Activated naive CD8-positive, alpha-beta T cell (primary cell): ENCODE data around the gene SLIT3.

Experiments
- H3K27ac Mint-ChIP-seq: one replicate; pipeline ENCODE4 v1.8.0; 2021; ENCODE audit warnings: mixed read lengths
- H3K27me3 Mint-ChIP-seq: one replicate; pipeline ENCODE4 v1.8.0; 2021; ENCODE audit warnings: mixed read lengths
- H3K36me3 Mint-ChIP-seq: one replicate; pipeline ENCODE4 v1.8.0; 2021; ENCODE audit warnings: mixed read lengths
- H3K4me1 Mint-ChIP-seq: one replicate; pipeline ENCODE4 v1.8.0; 2021; ENCODE audit warnings: low read depth, mixed read lengths
- H3K4me3 Mint-ChIP-seq: one replicate; pipeline ENCODE4 v1.8.0; 2021; ENCODE audit warnings: mild to moderate bottlenecking, mixed read lengths
- H3K9me3 Mint-ChIP-seq: one replicate; pipeline ENCODE4 v1.8.0; 2021; ENCODE audit warnings: low read depth, mixed read lengths

The SLIT3 gene

DNA sequence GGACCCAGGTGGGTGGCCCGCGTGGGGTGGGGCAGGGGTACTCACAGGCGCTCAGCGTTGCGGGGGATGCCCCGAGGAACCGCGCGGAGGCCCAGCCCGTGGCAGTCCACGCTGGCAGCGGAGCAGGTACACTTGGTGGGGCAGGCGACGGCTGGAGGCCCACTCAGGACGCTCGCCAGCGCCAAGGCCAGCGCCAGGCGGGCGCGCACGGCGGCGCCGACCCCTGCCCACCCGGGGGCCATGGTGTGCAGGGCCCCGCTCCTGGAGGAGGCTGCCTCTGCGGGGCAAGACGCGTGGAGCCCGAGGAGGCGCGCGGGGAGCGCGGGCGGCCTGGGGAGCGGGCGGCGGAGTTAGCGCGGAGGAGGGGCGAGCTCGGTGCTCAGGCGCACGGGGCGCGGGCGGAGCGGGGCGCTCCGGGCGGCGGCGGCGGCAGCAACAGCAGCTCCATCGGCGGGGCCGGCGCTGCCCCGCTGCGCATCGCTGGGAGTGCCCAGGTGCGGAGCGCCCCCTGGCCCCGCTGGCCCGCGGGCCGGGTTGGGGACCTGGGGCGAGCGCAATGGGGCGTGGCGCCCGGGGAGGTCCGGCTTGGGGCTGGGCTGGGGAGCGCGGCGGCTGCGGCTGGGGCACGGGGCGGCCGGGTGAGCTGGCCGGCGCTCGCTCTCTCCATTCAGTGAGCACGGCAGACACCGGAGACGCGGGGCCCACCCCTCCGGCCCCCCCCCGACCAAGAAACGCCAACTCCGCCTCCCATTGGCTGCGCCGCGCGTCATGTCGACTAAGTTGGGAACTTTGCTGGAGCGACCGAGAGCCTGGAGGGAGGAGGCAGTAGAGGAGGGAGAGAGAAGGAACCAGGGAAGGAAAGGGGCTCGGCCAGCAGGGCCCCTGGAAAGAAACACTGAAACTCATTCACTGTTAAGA lies at the start of gene SLIT3:
Gene SLIT3 (minus strand): TSS at position 672 of the 918 bp plus-strand sequence. CDS start 430 bp downstream, at position 242.
- H3K27ac Mint-ChIP-seq: no peak within 1 kb of the TSS
- no peaks in the 10 kb centered on the region for H3K36me3 Mint-ChIP-seq
- peaks cover 12% of the 10 kb centered on the region for H3K27me3 Mint-ChIP-seq
- no peaks in the 10 kb centered on the region for H3K9me3 Mint-ChIP-seq
- H3K4me1 Mint-ChIP-seq: peaks cover 8% of the 10 kb centered on the region
- H3K4me3 Mint-ChIP-seq: no peak within 1 kb of the TSS

DNA sequence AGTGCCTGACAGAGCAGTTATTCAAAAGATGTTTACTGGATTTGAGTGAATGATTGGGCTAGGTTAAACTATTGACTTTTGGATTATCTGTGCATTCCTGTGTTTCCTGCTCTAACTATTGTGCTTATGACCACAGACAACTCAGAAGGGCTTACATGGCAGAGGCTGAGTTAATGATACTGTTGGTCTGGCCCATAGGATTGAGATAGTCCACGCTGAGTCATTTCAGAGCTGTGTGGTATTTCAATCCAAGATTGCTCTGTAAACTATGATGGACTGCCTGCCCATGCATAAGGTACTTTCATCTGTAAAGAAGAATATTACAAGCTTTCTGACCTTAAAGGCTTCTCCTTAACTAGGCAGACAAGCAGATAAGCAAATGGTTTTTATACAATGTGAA lies 49.1 kb upstream of the SLIT3 start:
- no peaks in the 10 kb centered on the region for H3K4me1 Mint-ChIP-seq
- H3K27me3 Mint-ChIP-seq: peaks cover 5% of the 10 kb centered on the region
- H3K36me3 Mint-ChIP-seq: no peaks in the 10 kb centered on the region
- H3K4me3 Mint-ChIP-seq: no peak overlapping the region
- no peaks in the 10 kb centered on the region for H3K9me3 Mint-ChIP-seq
- no peak overlapping the region for H3K27ac Mint-ChIP-seq

DNA sequence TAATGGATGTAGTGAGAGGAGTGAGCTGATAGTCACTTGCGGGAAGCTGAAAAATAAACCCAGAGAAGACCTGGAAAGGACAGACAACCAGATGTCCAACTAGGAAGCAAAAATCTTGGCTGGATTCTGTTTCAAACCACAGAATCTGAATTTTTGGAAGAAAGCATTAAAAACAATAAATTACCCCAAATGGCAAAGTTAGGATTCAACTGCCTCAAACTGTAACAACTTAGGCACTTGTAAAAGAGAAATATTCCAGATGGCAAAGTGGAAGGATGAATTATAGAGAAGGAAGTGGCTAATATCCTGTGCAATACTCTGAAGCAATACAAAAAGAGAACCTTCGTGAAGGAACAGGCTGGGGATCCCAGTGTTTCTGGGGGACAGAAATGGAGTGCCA lies 46.8 kb upstream of the SLIT3 start:
- no peaks in the 10 kb centered on the region for H3K27me3 Mint-ChIP-seq
- no peaks in the 10 kb centered on the region for H3K36me3 Mint-ChIP-seq
- H3K9me3 Mint-ChIP-seq: no peaks in the 10 kb centered on the region
- H3K27ac Mint-ChIP-seq: no peak overlapping the region
- no peaks in the 10 kb centered on the region for H3K4me1 Mint-ChIP-seq
- H3K4me3 Mint-ChIP-seq: no peak overlapping the region

DNA sequence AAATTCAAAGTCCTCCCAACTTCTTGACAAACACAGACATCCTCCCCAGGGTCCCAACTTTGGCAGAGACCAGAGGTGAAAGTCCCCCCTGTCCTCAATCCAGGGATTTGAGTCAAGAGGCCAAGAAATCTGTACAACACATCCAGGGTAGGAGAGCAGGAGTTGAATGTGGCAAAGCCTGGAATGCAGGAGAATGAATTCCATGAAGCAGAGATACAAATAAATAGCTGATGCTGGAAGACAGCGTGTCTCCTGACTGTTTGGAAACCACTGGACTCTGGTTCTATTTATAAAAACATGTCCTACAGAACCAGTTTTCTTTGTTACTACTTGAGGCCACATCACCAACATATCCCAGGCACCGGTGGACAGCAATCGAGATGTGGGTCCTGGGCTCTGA lies 43.7 kb upstream of the SLIT3 start:
- Mint-ChIP-seq H3K27me3 (no peaks in the 10 kb centered on the region), H3K36me3 (no peaks in the 10 kb centered on the region), H3K4me3 (no peak overlapping the region)

DNA sequence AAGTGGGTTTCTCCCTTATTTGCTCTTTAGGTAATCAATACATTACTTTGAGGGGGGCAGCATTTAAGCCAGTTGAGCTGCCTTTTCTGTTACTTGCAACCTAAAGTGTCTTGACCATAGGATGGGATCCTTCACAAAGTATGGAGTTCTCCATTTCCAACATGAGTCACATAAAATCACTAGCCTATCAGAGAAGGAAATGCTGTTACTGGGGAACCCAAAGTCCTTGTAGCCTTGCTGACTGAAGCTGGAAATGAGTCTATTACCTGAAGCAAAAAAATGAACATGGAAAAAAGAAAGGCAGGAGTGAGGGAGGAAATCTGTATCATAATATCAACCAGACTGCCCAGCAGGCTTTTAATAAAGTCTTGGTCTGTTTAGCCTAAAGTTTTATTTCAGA lies 42.8 kb upstream of the SLIT3 start:
- H3K36me3 Mint-ChIP-seq: no peaks in the 10 kb centered on the region

More for the DNA sequence above, 43.7 kb upstream of the SLIT3 start:
- Mint-ChIP-seq H3K9me3 (no peaks in the 10 kb centered on the region), H3K27ac (no peak overlapping the region), H3K4me1 (no peaks in the 10 kb centered on the region)

DNA sequence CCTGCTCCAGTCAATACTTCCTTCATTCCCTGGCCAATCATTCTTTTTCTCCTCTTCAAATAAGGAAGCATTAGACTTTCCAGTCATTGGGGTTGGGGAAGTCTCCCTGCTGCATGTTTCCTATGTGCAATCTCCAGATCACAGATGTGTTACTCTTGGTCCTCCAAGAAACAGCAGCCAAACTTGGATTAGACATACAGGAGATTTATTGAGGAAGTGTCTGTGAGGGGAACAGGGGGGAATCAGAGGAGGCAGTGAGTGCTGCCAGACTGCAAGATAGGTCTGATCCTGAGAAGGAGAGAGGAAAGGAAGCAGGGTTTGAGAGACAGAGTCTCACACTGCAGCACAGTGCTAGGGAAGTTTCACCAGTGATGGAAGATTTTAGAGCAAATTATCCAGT lies 40.6 kb upstream of the SLIT3 start:
- Mint-ChIP-seq H3K4me1 (no peaks in the 10 kb centered on the region), H3K9me3 (no peaks in the 10 kb centered on the region), H3K27ac (no peak overlapping the region), H3K27me3 (peaks cover 1% of the 10 kb centered on the region), H3K36me3 (no peaks in the 10 kb centered on the region), H3K4me3 (no peak overlapping the region)

More for the DNA sequence above, 42.8 kb upstream of the SLIT3 start:
- H3K4me1 Mint-ChIP-seq: no peaks in the 10 kb centered on the region
- H3K9me3 Mint-ChIP-seq: no peaks in the 10 kb centered on the region
- no peak overlapping the region for H3K4me3 Mint-ChIP-seq
- no peak overlapping the region for H3K27ac Mint-ChIP-seq
- H3K27me3 Mint-ChIP-seq: no peaks in the 10 kb centered on the region

DNA sequence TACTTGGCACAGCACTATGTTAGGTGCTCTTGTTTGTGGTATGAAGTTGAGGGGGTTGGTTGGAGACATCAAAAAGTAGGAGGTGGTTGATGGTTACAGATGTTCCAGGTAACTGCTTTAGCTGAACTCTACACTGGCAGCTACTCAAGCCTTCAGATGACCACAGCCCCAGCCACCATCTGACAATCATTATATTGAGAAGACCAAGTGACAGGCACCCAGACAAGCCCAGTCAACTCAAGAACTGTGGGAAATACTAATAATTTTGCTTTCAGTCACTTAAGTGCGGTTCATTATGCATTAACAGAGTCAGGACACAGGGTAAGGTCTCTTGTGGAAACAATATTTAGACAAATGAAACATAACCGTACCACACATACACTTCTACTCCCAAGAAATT lies 38.9 kb upstream of the SLIT3 start:
- no peaks in the 10 kb centered on the region for H3K36me3 Mint-ChIP-seq
- no peaks in the 10 kb centered on the region for H3K4me1 Mint-ChIP-seq

DNA sequence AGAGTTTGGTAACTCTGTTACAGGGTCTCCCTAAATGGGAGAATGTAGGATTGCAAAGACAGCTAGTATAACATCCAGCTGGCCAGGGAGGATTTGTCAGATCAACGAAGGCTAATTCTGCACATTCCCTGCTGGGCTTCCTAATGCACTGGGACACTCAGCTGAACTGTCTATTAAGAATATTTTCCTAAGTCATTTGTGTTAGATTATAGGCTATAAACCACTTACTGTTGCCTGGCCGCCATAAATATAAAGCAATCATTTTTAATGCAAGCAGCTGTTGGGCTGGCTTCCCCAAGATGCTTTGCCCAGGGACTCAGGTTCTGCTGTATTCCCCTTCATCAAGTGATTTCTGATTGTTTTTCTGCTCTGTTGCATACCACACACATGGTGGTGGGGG lies 35.3 kb upstream of the SLIT3 start:
- H3K4me1 Mint-ChIP-seq: no peaks in the 10 kb centered on the region
- H3K9me3 Mint-ChIP-seq: no peaks in the 10 kb centered on the region
- H3K27me3 Mint-ChIP-seq: peaks cover 5% of the 10 kb centered on the region
- H3K36me3 Mint-ChIP-seq: no peaks in the 10 kb centered on the region
- H3K4me3 Mint-ChIP-seq: no peak overlapping the region
- H3K27ac Mint-ChIP-seq: no peak overlapping the region

More for the DNA sequence above, 38.9 kb upstream of the SLIT3 start:
- no peaks in the 10 kb centered on the region for H3K9me3 Mint-ChIP-seq
- H3K27ac Mint-ChIP-seq: no peak overlapping the region
- no peak overlapping the region for H3K4me3 Mint-ChIP-seq
- H3K27me3 Mint-ChIP-seq: peaks cover 4% of the 10 kb centered on the region

DNA sequence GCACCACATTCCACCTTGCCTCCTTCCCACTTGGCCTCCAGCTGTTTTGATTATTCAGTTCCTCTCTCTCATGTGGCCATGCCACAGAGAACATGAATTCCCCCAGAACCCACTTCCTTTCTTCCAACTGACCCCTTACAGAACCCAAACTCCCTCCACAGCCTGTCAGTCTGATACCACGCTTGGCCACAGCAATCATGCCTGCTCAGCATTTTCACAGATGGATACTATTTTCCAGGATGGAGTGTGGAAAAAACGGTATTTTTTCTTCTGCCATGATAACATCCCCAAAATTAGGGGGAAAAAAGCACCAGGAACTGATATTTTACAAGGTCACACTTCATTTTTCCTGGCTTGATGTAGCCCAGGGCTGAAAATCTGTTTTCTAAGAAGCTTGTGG lies 34.9 kb upstream of the SLIT3 start:
- H3K27ac Mint-ChIP-seq: no peak overlapping the region
- H3K36me3 Mint-ChIP-seq: no peaks in the 10 kb centered on the region
- H3K4me1 Mint-ChIP-seq: no peaks in the 10 kb centered on the region
- peaks cover 5% of the 10 kb centered on the region for H3K27me3 Mint-ChIP-seq
- H3K4me3 Mint-ChIP-seq: no peak overlapping the region
- no peaks in the 10 kb centered on the region for H3K9me3 Mint-ChIP-seq

DNA sequence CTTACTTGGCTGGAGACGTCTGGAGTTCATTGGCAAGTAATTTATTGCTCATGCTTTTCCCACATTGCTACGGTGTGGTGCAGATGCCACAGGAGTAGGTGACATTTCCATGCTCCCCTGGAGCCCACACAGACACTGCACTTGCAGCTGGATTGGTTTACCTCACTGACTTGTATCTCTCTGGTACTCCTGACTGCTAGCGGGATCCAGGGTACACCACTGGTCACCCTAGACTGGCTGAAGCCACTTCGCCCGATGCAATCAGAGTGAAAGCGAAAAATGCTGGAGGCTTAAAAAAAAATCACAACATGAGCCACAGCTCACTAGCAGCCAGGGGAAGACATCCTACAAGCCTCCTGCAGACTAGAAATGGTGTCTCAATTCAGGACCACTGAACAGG lies 32.6 kb upstream of the SLIT3 start:
- Mint-ChIP-seq H3K4me1 (no peaks in the 10 kb centered on the region), H3K4me3 (no peak overlapping the region), H3K27me3 (peaks cover 5% of the 10 kb centered on the region), H3K9me3 (no peaks in the 10 kb centered on the region), H3K36me3 (no peaks in the 10 kb centered on the region), H3K27ac (no peak overlapping the region)

DNA sequence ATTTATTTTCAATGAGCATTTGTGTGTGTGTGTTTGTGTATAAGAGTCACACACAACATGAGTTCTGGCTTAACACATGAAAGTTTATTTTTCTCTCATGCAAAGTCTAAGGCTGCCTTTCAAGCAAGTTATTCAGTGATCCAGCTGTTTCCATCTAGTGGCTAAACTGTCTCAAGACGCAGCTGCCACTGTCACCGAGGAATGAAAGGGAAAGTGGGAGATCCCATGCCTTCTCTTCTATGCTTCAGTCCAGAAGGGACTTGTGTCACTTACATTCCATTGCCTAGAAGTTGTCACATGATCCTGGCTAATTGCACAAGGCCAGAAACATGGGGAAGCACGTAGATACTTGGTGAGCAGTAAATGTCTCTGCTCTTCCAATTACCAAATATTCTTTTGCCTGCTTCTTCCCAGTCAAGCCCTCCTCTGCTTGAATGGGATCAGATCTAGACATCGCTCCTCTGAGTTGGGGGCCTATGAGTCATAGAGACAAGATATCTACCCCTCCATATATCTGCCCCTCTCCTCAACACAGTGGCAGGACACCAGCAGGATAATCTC lies 30.4 kb upstream of the SLIT3 start:
- no peaks in the 10 kb centered on the region for H3K4me1 Mint-ChIP-seq

DNA sequence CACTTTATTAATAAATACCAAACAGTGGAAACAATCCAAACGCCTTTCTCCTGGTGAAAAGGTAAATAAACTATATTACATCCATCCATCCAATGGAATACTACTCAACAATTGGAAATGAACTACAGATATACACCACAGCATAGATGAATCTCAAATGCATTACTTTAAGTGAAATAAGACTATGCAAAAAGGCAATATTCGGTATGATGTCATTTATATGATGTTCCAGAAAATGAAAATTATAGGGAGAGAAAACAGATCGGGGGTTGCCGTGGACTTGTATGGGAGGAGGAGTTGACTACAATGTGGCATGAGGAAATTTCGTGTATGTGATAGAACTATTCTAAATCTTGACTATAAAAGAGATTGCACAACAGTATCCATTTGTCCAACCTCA lies 27.5 kb upstream of the SLIT3 start:
- no peaks in the 10 kb centered on the region for H3K36me3 Mint-ChIP-seq
- peaks cover 14% of the 10 kb centered on the region for H3K9me3 Mint-ChIP-seq
- peaks cover 6% of the 10 kb centered on the region for H3K27me3 Mint-ChIP-seq
- H3K4me1 Mint-ChIP-seq: no peaks in the 10 kb centered on the region
- no peak overlapping the region for H3K4me3 Mint-ChIP-seq
- no peak overlapping the region for H3K27ac Mint-ChIP-seq

More for the DNA sequence above, 30.4 kb upstream of the SLIT3 start:
- no peak overlapping the region for H3K27ac Mint-ChIP-seq
- H3K9me3 Mint-ChIP-seq: peaks cover 4% of the 10 kb centered on the region
- no peak overlapping the region for H3K4me3 Mint-ChIP-seq
- peaks cover 4% of the 10 kb centered on the region for H3K27me3 Mint-ChIP-seq
- no peaks in the 10 kb centered on the region for H3K36me3 Mint-ChIP-seq

DNA sequence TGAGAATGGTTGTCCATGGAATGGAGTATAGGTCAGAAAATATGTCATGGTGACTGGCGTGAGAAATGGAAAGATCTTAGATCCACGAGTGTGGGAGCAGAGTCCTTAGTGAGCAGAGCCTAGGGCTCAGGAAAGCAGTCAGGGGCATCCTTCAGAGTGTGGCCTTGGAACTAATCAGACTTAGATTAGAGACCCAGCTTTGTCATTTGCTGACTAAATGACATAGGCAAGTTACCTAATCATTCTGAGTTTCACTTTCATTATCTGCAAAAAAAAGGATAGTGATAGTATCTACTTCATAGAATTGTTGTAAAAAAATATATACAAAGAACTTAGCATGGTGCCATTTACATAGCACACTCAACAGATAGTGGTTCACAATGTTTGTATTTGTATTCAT lies 24.3 kb upstream of the SLIT3 start:
- Mint-ChIP-seq H3K4me3 (no peak overlapping the region), H3K27ac (no peak overlapping the region)

DNA sequence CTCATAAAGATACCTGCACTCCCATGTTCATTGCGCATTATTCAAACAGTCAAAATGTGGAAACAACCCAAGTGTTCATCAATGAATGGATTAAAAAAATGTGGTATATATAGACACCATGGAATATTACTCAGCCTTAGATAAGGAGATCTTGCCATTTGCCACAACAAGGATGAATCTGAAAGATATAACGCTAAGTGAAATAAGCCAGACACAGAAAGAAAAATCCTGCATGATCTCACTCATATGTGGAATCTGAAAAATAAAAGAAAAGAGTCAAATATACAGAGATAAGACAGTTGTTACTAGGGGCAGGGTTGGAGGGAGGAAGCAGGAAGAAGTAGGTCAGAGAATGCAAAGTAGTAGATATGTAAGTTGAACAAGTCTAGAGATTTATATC lies 17.6 kb upstream of the SLIT3 start:
- Mint-ChIP-seq H3K4me1 (no peaks in the 10 kb centered on the region), H3K36me3 (no peaks in the 10 kb centered on the region), H3K4me3 (no peak overlapping the region), H3K27ac (no peak overlapping the region), H3K27me3 (peaks cover 2% of the 10 kb centered on the region), H3K9me3 (no peaks in the 10 kb centered on the region)

More for the DNA sequence above, 24.3 kb upstream of the SLIT3 start:
- H3K4me1 Mint-ChIP-seq: no peaks in the 10 kb centered on the region
- H3K36me3 Mint-ChIP-seq: no peaks in the 10 kb centered on the region
- peaks cover 7% of the 10 kb centered on the region for H3K27me3 Mint-ChIP-seq
- peaks cover 14% of the 10 kb centered on the region for H3K9me3 Mint-ChIP-seq

DNA sequence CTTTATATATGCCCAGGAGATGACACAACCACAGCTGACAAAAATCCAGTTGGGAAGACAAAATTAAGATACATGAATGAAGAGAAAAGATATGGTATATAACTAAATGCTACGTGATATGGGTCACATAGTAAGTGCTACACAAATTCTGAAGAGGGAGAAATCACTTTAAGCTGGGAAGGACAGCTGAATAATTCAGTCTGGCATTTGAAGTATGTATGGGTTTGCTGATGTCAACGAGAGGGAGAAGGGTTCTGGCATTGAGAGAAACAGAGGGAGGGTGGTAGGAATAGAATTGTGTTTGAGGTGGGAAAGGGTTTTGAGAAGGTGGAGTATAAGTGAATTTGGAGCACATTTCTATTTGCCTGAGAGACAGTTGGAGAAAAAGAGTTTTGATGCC lies 6.7 kb upstream of the SLIT3 start:
- Mint-ChIP-seq H3K4me1 (no peaks in the 10 kb centered on the region), H3K27ac (no peak overlapping the region), H3K36me3 (no peaks in the 10 kb centered on the region), H3K4me3 (no peak overlapping the region), H3K27me3 (peaks cover 19% of the 10 kb centered on the region), H3K9me3 (no peaks in the 10 kb centered on the region)
